Hepatocyte (in vitro differentiated cells): ENCODE measurements around the gene PPP1R1B. TPM values are rescaled to one million over a fixed set of nuclear protein-coding genes. Genes with fewer than 3 reads are reported as not detected.

Experiments used
- DNase-seq: peaks from one replicate; pipeline ENCODE4 v3.0.0-alpha.2; 2016; ENCODE audit warnings: low spot score
- H2AFZ ChIP-seq: fragments of 200-600 bp; sonication (generic); 2 replicates; pipeline ENCODE4 v1.6.0; 2016; ENCODE audit warnings: antibody characterized with exemption, mild to moderate bottlenecking
- H3K27ac ChIP-seq: fragments of 200-600 bp; sonication (generic); 2 replicates; pipeline ENCODE4 v1.5.1; 2016; ENCODE audit warnings: mild to moderate bottlenecking
- H3K27me3 ChIP-seq: fragments of 200-600 bp; sonication (generic); 2 replicates; pipeline ENCODE4 v1.6.1; 2016
- H3K36me3 ChIP-seq: fragments of 200-600 bp; sonication (generic); replicated peaks from 2 replicates; pipeline ENCODE4 v1.5.1; 2016; ENCODE audit warnings: low read depth; ENCODE audit not compliant: insufficient read depth
- H3K4me1 ChIP-seq: fragments of 200-600 bp; sonication (generic); 2 replicates; pipeline ENCODE4 v1.5.1; 2016; ENCODE audit warnings: mild to moderate bottlenecking, moderate library complexity; ENCODE audit not compliant: insufficient read depth
- H3K4me2 ChIP-seq: fragments of 200-600 bp; sonication (generic); 2 replicates; pipeline ENCODE4 v1.6.0; 2016
- H3K4me3 ChIP-seq: fragments of 200-600 bp; sonication (generic); 2 replicates; pipeline ENCODE4 v1.5.1; 2016; ENCODE audit warnings: mild to moderate bottlenecking
- H3K79me2 ChIP-seq: fragments of 200-600 bp; sonication (generic); 2 replicates; pipeline ENCODE4 v1.6.0; 2017; ENCODE audit warnings: mild to moderate bottlenecking
- H3K9me2 ChIP-seq: fragments of 200-600 bp; sonication (generic); replicated peaks from 2 replicates; pipeline ENCODE4 v1.6.0; 2017; ENCODE audit warnings: mild to moderate bottlenecking; ENCODE audit not compliant: insufficient read depth
- H3K9me3 ChIP-seq: fragments of 200-600 bp; sonication (generic); 2 replicates; pipeline ENCODE4 v1.5.1; 2016; ENCODE audit warnings: low read depth, mild to moderate bottlenecking
- H4K20me1 ChIP-seq: fragments of 200-600 bp; sonication (generic); 2 replicates; pipeline ENCODE4 v1.6.0; 2016; ENCODE audit warnings: mild to moderate bottlenecking; ENCODE audit not compliant: insufficient read depth, poor library complexity, severe bottlenecking
- CTCF ChIP-seq: fragments of 200-600 bp; sonication (generic); IDR thresholded peaks from 2 replicates; pipeline ENCODE4 v1.5.1; 2016; ENCODE audit warnings: antibody characterized with exemption, mild to moderate bottlenecking; ENCODE audit not compliant: poor library complexity
- EZH2 ChIP-seq: fragments of 200-600 bp; sonication (generic); IDR thresholded peaks from 2 replicates; pipeline ENCODE4 v1.6.1; 2016; ENCODE audit warnings: antibody characterized with exemption, mild to moderate bottlenecking, borderline replicate concordance
- EZH2phosphoT487 ChIP-seq: fragments of 200-600 bp; sonication (generic); IDR thresholded peaks from one replicate; pipeline ENCODE4 v1.6.1; 2018; ENCODE audit warnings: antibody characterized with exemption, mild to moderate bottlenecking, low read depth, moderate library complexity; ENCODE audit not compliant: unreplicated experiment, severe bottlenecking
- WGBS: methylation state at CpG from one replicate; pipeline ENCODE4 v1.1.6; 2016; ENCODE audit warnings: low lambda C conversion rate; ENCODE audit errors: missing lambda C conversion rate; 5-methylcytosine and 5-hydroxymethylcytosine counted together
- polyA plus RNA-seq: library from polyadenylated mRNA; unstranded; fragments of >200 nt; fragmentation: Nextera tagmentation; extraction: Ambion mirVana; gene quantifications from 2 replicates; pipeline ENCODE4 v1.2.1, GENCODE V29; 2016
- total RNA-seq: library from RNA; depleted of rRNA; stranded (reverse); fragments of >200 nt; gene quantifications from 2 replicates; pipeline ENCODE4 v1.2.3, GENCODE V29; 2014

PPP1R1B gene
- total and polyA plus RNA-seq, 2 experiments from 2014 or later: 1.5 to 3.7 TPM

- no peaks in the 10 kb centered on the region for H3K9me3 ChIP-seq
- no peak overlapping the region for H2AFZ ChIP-seq
- no peak for TF ChIP-seq EZH2
- no peak for TF ChIP-seq CTCF
- TF ChIP-seq EZH2phosphoT487: no peak
- H4K20me1 ChIP-seq: peaks cover 3% of the 10 kb centered on the region
- H3K79me2 ChIP-seq: peaks cover 83% of the 10 kb centered on the region
- no peaks in the 10 kb centered on the region for H3K9me2 ChIP-seq
- H3K4me2 ChIP-seq: no peak overlapping the region
- no peak overlapping the region for H3K27ac ChIP-seq
- 80% methylated on average over 4 of the region's 5 CpGs for WGBS
- no peaks in the 10 kb centered on the region for H3K27me3 ChIP-seq
- peaks cover 8% of the 10 kb centered on the region for H3K4me1 ChIP-seq
- DNase-seq: no peak
- no peak overlapping the region for H3K4me3 ChIP-seq
- H3K36me3 ChIP-seq: no peaks in the 10 kb centered on the region
Observed at GRCh38 chr17:39647256-39647655, 20.5 kb downstream of the PPP1R1B start.

DNA sequence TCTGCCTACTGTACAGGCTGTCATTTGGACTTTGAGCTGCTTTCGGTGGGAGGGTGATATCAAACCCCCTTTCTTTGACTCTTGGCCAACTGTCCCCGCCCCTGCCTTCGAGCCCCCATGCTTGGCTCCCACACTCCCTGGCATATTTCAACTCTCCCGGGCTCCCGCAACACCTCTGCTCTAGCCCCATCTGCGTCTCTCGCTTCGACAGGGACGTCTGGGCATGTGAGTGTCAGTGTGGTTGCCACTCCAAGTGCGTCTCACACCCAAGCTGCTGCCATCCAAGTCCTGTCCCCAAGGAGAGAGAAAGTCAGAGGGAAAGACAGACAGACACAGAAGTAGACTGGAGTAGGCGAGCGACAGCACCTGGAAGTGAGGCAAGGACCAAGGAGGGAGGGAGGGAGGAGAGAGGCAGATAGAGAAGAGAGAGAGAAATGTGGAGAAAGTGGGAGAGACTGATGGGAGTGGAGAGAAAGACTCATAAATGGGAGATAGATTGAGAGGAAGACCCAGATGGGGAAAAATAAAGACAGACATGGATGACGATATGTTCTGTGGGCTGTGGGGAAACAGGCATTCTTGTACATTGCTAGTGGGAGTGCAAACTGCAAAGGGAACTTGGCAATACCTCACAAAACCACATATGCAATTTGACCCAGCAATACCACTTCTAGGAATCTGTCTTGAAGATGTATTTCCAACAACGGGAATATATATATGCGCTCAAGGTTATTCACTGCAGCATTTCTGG lies 22.0 kb downstream of the PPP1R1B start:
- WGBS: 93% methylated on average over 14 of the region's 15 CpGs
- no peak overlapping the region for H3K4me2 ChIP-seq

DNA sequence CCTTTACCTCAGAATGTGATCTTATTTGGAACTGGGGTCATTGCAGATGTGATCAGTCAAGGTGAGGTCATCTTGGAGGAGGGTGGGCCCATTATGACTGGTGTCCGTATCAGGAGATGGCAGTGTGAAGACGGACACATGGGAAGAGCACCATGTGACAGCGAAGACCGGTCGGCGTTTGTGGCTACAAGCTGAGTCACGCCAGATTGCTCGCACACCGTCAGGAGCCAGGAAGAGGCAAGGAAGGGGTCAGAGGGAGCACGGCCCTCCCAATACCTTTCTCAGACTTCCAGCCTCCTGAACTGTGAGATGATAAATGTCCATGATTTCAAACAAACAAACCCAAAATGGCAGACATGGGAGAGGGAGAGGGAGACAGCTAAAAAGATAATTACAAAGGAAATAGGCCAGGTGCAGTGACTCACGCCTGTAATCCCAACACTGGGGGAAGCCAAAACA lies 23.4 kb downstream of the PPP1R1B start:
- Histone ChIP-seq H4K20me1 (no peaks in the 10 kb centered on the region), H3K4me1 (peaks cover 27% of the 10 kb centered on the region), H3K9me2 (no peaks in the 10 kb centered on the region), H3K4me3 (no peak overlapping the region), H2AFZ (no peak overlapping the region), H3K27ac (no peak overlapping the region), H3K4me2 (no peak overlapping the region), H3K36me3 (no peaks in the 10 kb centered on the region), H3K27me3 (no peaks in the 10 kb centered on the region), H3K9me3 (no peaks in the 10 kb centered on the region), H3K79me2 (peaks cover 67% of the 10 kb centered on the region)
- TF ChIP-seq CTCF: no peak
- no peak for TF ChIP-seq EZH2phosphoT487
- no peak for TF ChIP-seq EZH2
- 90% methylated on average over 11 of the region's 11 CpGs for whole genome bisulfite sequencing
- DNase-seq: no peak

More for the DNA sequence above, 22.0 kb downstream of the PPP1R1B start:
- H2AFZ ChIP-seq: no peak overlapping the region
- DNase-seq: no peak
- H4K20me1 ChIP-seq: no peaks in the 10 kb centered on the region
- H3K36me3 ChIP-seq: no peaks in the 10 kb centered on the region
- no peaks in the 10 kb centered on the region for H3K27me3 ChIP-seq
- peaks cover 67% of the 10 kb centered on the region for H3K79me2 ChIP-seq
- no peak overlapping the region for H3K27ac ChIP-seq
- H3K4me1 ChIP-seq: peaks cover 24% of the 10 kb centered on the region
- TF ChIP-seq EZH2phosphoT487 (no peak), CTCF (no peak), EZH2 (no peak)
- no peaks in the 10 kb centered on the region for H3K9me3 ChIP-seq
- no peak overlapping the region for H3K4me3 ChIP-seq
- no peaks in the 10 kb centered on the region for H3K9me2 ChIP-seq
